Measurements from ENCODE around the gene FCHO2. TPM values are rescaled to one million over a fixed set of nuclear protein-coding genes. Genes with fewer than 3 reads are reported as not detected.

Gene FCHO2
- total and polyA plus RNA-seq, 10 of the 15 experiments (the other 5 are each of a cell fraction or from before 2014, with no cell fraction given), result 0.05 to 1.4 (median 0.18) TPM

- TF ChIP-seq REST (IDR thresholded peaks at IDR 0.05; ENCODE audit: low read depth, low read length) (no peak), MEF2A (IDR thresholded peaks at IDR 0.05; ENCODE audit: insufficient read depth, low read depth, low read length) (no peak), SMARCA5 (IDR thresholded peaks at IDR 0.05) (no peak), FOXK2 (IDR thresholded peaks at IDR 0.05) (no peak), TARDBP (IDR thresholded peaks at IDR 0.05; ENCODE audit: borderline replicate concordance) (no peak), ETV6 (conservative IDR thresholded peaks at IDR 0.05 in 1 of 2, IDR thresholded peaks at IDR 0.05 in 1 of 2; ENCODE audit: borderline replicate concordance in 1 of 2, low read depth in 1 of 2) (no peak), SIX5 (IDR thresholded peaks at IDR 0.05; ENCODE audit: low read depth, low read length, severe bottlenecking) (no peak), SUPT20H (IDR thresholded peaks at IDR 0.05; ENCODE audit: borderline replicate concordance, control insufficient read depth, low read depth, low read length) (no peak)
Observed at GRCh38 chr5:73028991-73029595, 73.3 kb downstream of the FCHO2 start (continued).

- 85% methylated on average over 1 of the region's 1 CpG for WGBS (ENCODE audit: insufficient coverage, insufficient replicate concordance, low lambda C conversion rate, missing lambda C conversion rate)
- TF ChIP-seq NR2C2 (IDR thresholded peaks at IDR 0.05; ENCODE audit: borderline replicate concordance, control insufficient read depth, insufficient read length, low read depth) (no peak), HDGF (IDR thresholded peaks at IDR 0.05) (no peak), ZNF207 (IDR thresholded peaks at IDR 0.05; ENCODE audit: borderline replicate concordance) (no peak), ATF7 (IDR thresholded peaks at IDR 0.05; ENCODE audit: low read depth) (no peak), NBN (IDR thresholded peaks at IDR 0.05) (no peak), ATF2 (IDR thresholded peaks at IDR 0.05; ENCODE audit: low read length) (no peak), FOS (IDR thresholded peaks at IDR 0.05; ENCODE audit: borderline replicate concordance, extremely low read depth, insufficient read length) (no peak), KLF5 (IDR thresholded peaks at IDR 0.05; ENCODE audit: partially characterized antibody) (no peak), NFYB (IDR thresholded peaks at IDR 0.05; ENCODE audit: insufficient read depth, low read depth, low read length) (no peak)
Observed at GRCh38 chr5:73030531-73030930, 74.7 kb downstream of the FCHO2 start.

More at GRCh38 chr5:73030531-73030930, 74.7 kb downstream of the FCHO2 start:
- Histone ChIP-seq H3K27me3 (replicated peaks in 1 of 2; ENCODE audit: control insufficient read depth in 2 of 2, insufficient read depth in 2 of 2, low read length in 1 of 2) (no peaks in the 10 kb centered on the region), H3K27ac (ENCODE audit: control insufficient read depth, insufficient read depth) (no peak overlapping the region), H3K79me2 (ENCODE audit: control insufficient read depth, insufficient read depth, low read length) (no peaks in the 10 kb centered on the region), H4K20me1 (ENCODE audit: control insufficient read depth, insufficient read depth) (no peaks in the 10 kb centered on the region), H3K4me3 (no peak overlapping the region), H3K4me2 (ENCODE audit: control insufficient read depth, insufficient read depth) (no peak overlapping the region), H3K36me3 (ENCODE audit: control insufficient read depth in 2 of 2, insufficient read depth in 2 of 2, low read length in 1 of 2) (no peaks in the 10 kb centered on the region), H2AFZ (ENCODE audit: control insufficient read depth, low read depth, low read length) (no peak overlapping the region), H3K4me1 (ENCODE audit: control insufficient read depth, insufficient read depth, low read length) (no peaks in the 10 kb centered on the region), H3K9ac (ENCODE audit: control insufficient read depth, insufficient read depth, low read length) (no peak overlapping the region), H3K9me3 (replicated peaks; ENCODE audit: control insufficient read depth, insufficient read depth, low read length) (no peaks in the 10 kb centered on the region)
- ChIA-PET CTCF (no interaction called here), RAD21 (ENCODE audit: unreplicated experiment) (no interaction called here), SMC1A (ENCODE audit: uncharacterized antibody, unreplicated experiment) (no interaction called here), POLR2A (interaction anchor here (1.1 kb wide), 1 partner anchor 10 kb away, joined by 3 read pairs; no protein-coding TSS in a partner anchor)
- FAIRE-seq (no peak), DNase-seq (ENCODE audit: low read depth, low spot score) (no peak), ATAC-seq (no peak)
- in situ Hi-C loops (cut with MboI) (no loop called here), intact Hi-C loops (cut with micrococcal nuclease; ENCODE audit: unreplicated experiment) (no loop called here)
- no TSS peak for BruUV-seq (replicated peaks)

Data from GM12878 (cell line).